GM12878 (cell line): ENCODE results near the gene ADAMTSL1. TPM values are rescaled to one million over a fixed set of nuclear protein-coding genes. Genes with fewer than 3 reads are reported as not detected.

Experiments
- ATAC-seq: fragments of 200-7000 bp; cut with Tn5 transposase; 3 replicates; pipeline ENCODE4 v1.9.1; 2020; ENCODE audit warnings: mild to moderate bottlenecking, moderate library complexity
- BruUV-seq: library from RNA; stranded (reverse); fragments of 400-500 nt; replicated peaks from 2 replicates; lab custom pipeline; 2021; lab: Mats Ljungman, UMichigan
- CTCF ChIA-PET: fragments of 300-600 bp; sonication (Branson Sonifier 250); formaldehyde crosslinking; extraction: SDS; loops from one replicate; lab custom pipeline; 2021; ENCODE audit warnings: inconsistent platforms; lab: Yijun Ruan, JAX
- POLR2A ChIA-PET: fragments of 350-600 bp; formaldehyde crosslinking; extraction: SDS; loops from one replicate; lab custom pipeline; 2021; ENCODE audit warnings: inconsistent platforms; lab: Charles Lee
- RAD21 ChIA-PET: fragments of 300-600 bp; sonication (Branson Sonifier 250); formaldehyde crosslinking; loops from one replicate; lab custom pipeline; 2023; ENCODE audit warnings: antibody characterized with exemption; ENCODE audit not compliant: unreplicated experiment; lab: Charles Lee
- SMC1A ChIA-PET: fragments of 300-600 bp; sonication (Branson Sonifier 250); formaldehyde crosslinking; loops from one replicate; lab custom pipeline; 2023; ENCODE audit not compliant: unreplicated experiment, uncharacterized antibody; lab: Charles Lee
- DNase-seq: peaks from one replicate; pipeline ENCODE4 v3.0.0-alpha.2; 2011; ENCODE audit warnings: low read depth, low spot score
- FAIRE-seq: peaks from 3 replicates; lab custom pipeline; 2011; peaks lifted over from hg19 to GRCh38; lab: Jason Lieb, UNC
- H2AFZ ChIP-seq: 2 replicates; pipeline ENCODE4 v1.6.0; 2011; ENCODE audit warnings: low read depth, low read length, control low read depth; ENCODE audit not compliant: control insufficient read depth
- H3K27ac ChIP-seq: 2 replicates; pipeline ENCODE4 v1.5.1; 2011; ENCODE audit warnings: control low read depth; ENCODE audit not compliant: control insufficient read depth, insufficient read depth
- H3K27me3 ChIP-seq, 2 experiments: replicated peaks in 1 of 2; 2 replicates each; pipeline versions ENCODE4 v1.6.0 to v1.6.1; 2011; ENCODE audit warnings: low read length in 1 of 2; ENCODE audit not compliant: control insufficient read depth in 2 of 2, insufficient read depth in 2 of 2
- H3K36me3 ChIP-seq, 2 experiments: 2 replicates each; pipeline ENCODE4 v1.5.1; 2011; ENCODE audit warnings: low read length in 1 of 2; ENCODE audit not compliant: control insufficient read depth in 2 of 2, insufficient read depth in 2 of 2
- H3K4me1 ChIP-seq: 2 replicates; pipeline ENCODE4 v1.6.1; 2011; ENCODE audit warnings: mild to moderate bottlenecking, low read length, moderate library complexity, mixed read lengths; ENCODE audit not compliant: control insufficient read depth, insufficient read depth
- H3K4me2 ChIP-seq: 2 replicates; pipeline ENCODE4 v1.6.0; 2011; ENCODE audit warnings: control low read depth; ENCODE audit not compliant: control insufficient read depth, insufficient read depth
- H3K4me3 ChIP-seq: fragments of 200-600 bp; sonication (generic); 2 replicates; pipeline ENCODE4 v1.5.1; 2016
- H3K79me2 ChIP-seq: 2 replicates; pipeline ENCODE4 v1.6.0; 2011; ENCODE audit warnings: low read length; ENCODE audit not compliant: control insufficient read depth, insufficient read depth
- H3K9ac ChIP-seq: 2 replicates; pipeline ENCODE4 v1.8.0; 2011; ENCODE audit warnings: low read length, control low read depth, mixed read lengths; ENCODE audit not compliant: control insufficient read depth, insufficient read depth
- H3K9me3 ChIP-seq: replicated peaks from 3 replicates; pipeline ENCODE4 v1.5.1; 2011; ENCODE audit warnings: mild to moderate bottlenecking, low read length; ENCODE audit not compliant: control insufficient read depth, insufficient read depth
- H4K20me1 ChIP-seq: 2 replicates; pipeline ENCODE4 v1.6.0; 2011; ENCODE audit not compliant: control insufficient read depth, insufficient read depth
- HDGF ChIP-seq: fragments of 450-650 bp; IDR thresholded peaks from 2 replicates; pipeline ENCODE4 v1.6.1; 2016; ENCODE audit warnings: antibody characterized with exemption
- IKZF1 ChIP-seq: fragments of 450-650 bp; conservative IDR thresholded peaks from 2 replicates; pipeline ENCODE4 v1.6.1; 2017; ENCODE audit warnings: antibody characterized with exemption, mild to moderate bottlenecking
- JUNB ChIP-seq: IDR thresholded peaks from 2 replicates; pipeline ENCODE4 v1.6.1; 2016; ENCODE audit warnings: antibody characterized with exemption, mild to moderate bottlenecking
- KAT2A ChIP-seq: conservative IDR thresholded peaks from 2 replicates; pipeline ENCODE4 v1.6.1; 2011; ENCODE audit warnings: low read depth, low read length; ENCODE audit not compliant: control insufficient read depth
- POU2F2 ChIP-seq: IDR thresholded peaks from 3 replicates; pipeline ENCODE4 v1.6.1; 2011; ENCODE audit warnings: low read depth, mild to moderate bottlenecking, low read length, borderline replicate concordance
- WRNIP1 ChIP-seq: IDR thresholded peaks from 2 replicates; pipeline ENCODE4 v1.6.1; 2011; ENCODE audit warnings: low read depth, low read length, improper control_type of control experiment, borderline replicate concordance
- WGBS: methylation state at CpG from one replicate; pipeline ENCODE4 v1.1.6; 2016; ENCODE audit warnings: low lambda C conversion rate; ENCODE audit not compliant: insufficient replicate concordance, insufficient coverage; ENCODE audit errors: missing lambda C conversion rate; 5-methylcytosine and 5-hydroxymethylcytosine counted together
- in situ Hi-C: fragments of 300-500 bp; cut with MboI; formaldehyde crosslinking; loops from 9 replicates; pipeline ENCODE4 v1.14.3; 2018; ENCODE audit warnings: mixed read lengths
- intact Hi-C: fragments of 100-400 bp; cut with micrococcal nuclease; formaldehyde crosslinking; loops from one replicate; pipeline ENCODE4 v1.14.2; 2022; ENCODE audit not compliant: unreplicated experiment
- polyA plus RNA-seq, 11 experiments: library from polyadenylated mRNA; depleted of rRNA in 4 of 11; unstranded in 6 of 11; stranded (reverse) in 5 of 11; fragments of >200 nt; fragmentation: Nextera tagmentation in 4 of 11; fragmentation: Illumina TruSeq in 1 of 11; extraction: Ambion mirVana in 4 of 11; extraction: Trizol in 1 of 11; gene quantifications; 1 replicate in 1 of 11; 2 replicates in 10 of 11; pipeline versions ENCODE4 v1.2.1 to v1.2.3, GENCODE V29; 2011 to 2016; ENCODE audit warnings: inconsistent platforms in 2 of 11, missing spikeins in 2 of 11, low read depth in 1 of 11
- total RNA-seq, 4 experiments: library from RNA; depleted of rRNA in 3 of 4; stranded (reverse); fragments of >200 nt in 3 of 4; fragmentation: Illumina TruSeq in 1 of 4; extraction: Trizol in 1 of 4; gene quantifications; 2 replicates each; pipeline versions ENCODE4 v1.2.1 to v1.2.3, GENCODE V29; 2013 to 2021
- TF ChIP-seq, protein P1 (sequence below): fragments of 450-650 bp; IDR thresholded peaks from 2 replicates; pipeline ENCODE4 v1.6.1; 2014; ENCODE audit warnings: mild to moderate bottlenecking
- TF ChIP-seq, protein P2 (sequence below): fragments of 450-650 bp; formaldehyde crosslinking; IDR thresholded peaks from 2 replicates; pipeline ENCODE4 v1.5.0; 2022; ENCODE audit warnings: mild to moderate bottlenecking, missing genetic modification characterization

Gene ADAMTSL1
- total and polyA plus RNA-seq, 10 of the 15 experiments (the other 5 are each of a cell fraction or from before 2014, with no cell fraction given), result 0.01 to 0.10 (median 0.07) TPM; not detected in 6

DNA sequence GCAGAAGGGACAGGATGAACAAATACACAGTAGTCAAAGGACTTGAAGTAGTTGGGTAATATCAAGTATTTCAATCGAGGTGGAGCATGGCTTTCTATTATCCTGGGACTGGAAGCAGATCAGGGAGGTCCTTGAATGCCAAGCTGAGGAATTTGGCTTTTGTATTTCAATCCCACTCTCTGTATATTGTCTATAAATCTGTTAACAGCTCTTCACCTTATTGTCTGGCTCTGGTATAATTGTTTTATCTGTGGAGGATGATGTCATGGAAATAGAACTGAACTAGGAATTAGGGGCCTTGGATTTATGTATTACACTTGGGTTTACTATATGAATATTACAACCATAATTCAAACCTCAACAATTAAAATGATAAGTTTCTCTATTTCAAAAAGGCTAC, 6.3 kb upstream of the ADAMTSL1 start:
- ChIA-PET POLR2A (no interaction called here), RAD21 (no interaction called here), SMC1A (no interaction called here), CTCF (no interaction called here)
- Histone ChIP-seq H3K79me2 (no peaks in the 10 kb centered on the region), H3K9me3 (no peaks in the 10 kb centered on the region), H3K4me3 (no peak overlapping the region), H3K36me3 (no peaks in the 10 kb centered on the region), H4K20me1 (no peaks in the 10 kb centered on the region), H2AFZ (no peak overlapping the region), H3K4me1 (no peaks in the 10 kb centered on the region), H3K9ac (no peak overlapping the region), H3K4me2 (no peak overlapping the region), H3K27ac (no peak overlapping the region), H3K27me3 (no peaks in the 10 kb centered on the region)
- TF ChIP-seq KAT2A, result no peak
- no peak for TF ChIP-seq JUNB
- no TSS peak for BruUV-seq
- in situ Hi-C loops, result no loop called here
- FAIRE-seq (no peak), ATAC-seq (no peak), DNase-seq (no peak)
- WGBS, result 6% methylated on average over 1 of the region's 1 CpG
- intact Hi-C loops, result no loop called here

DNA sequence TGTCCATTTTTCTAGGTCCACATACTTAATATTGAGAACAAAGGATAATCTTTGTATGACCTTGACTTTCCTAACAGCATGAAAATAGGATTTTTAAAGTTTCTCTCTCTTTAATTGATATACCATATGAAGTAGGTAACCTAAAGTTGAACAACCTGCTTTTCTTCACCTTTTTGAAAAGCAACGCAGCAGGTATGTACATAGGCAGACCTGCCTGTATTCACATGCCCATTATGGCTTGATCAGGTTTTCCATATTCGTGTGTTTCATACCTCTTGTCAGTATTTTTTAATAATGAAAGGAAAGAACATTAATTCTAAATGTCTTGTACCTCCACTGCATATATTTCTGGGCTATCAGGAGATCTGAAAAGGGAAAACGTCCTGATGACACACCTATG, 1.5 kb upstream of the ADAMTSL1 start:
- RAD21 ChIA-PET, result no interaction called here
- in situ Hi-C loops, result loop anchor here (10.0 kb wide), 1 partner anchor 58 kb away; no protein-coding TSS in a partner anchor
- CTCF ChIA-PET, result no interaction called here

More for the DNA sequence above, 1.5 kb upstream of the ADAMTSL1 start:
- H3K9me3 ChIP-seq, result no peaks in the 10 kb centered on the region
- H3K4me1 ChIP-seq, result no peaks in the 10 kb centered on the region
- 8% methylated on average over 3 of the region's 3 CpGs for WGBS
- no peaks in the 10 kb centered on the region for H3K36me3 ChIP-seq
- ChIA-PET SMC1A (no interaction called here), POLR2A (no interaction called here)
- ATAC-seq, result no peak
- no peak overlapping the region for H3K27ac ChIP-seq
- no peak for FAIRE-seq
- no peaks in the 10 kb centered on the region for H4K20me1 ChIP-seq
- no peaks in the 10 kb centered on the region for H3K27me3 ChIP-seq
- DNase-seq, result no peak
- no peak overlapping the region for H3K9ac ChIP-seq
- intact Hi-C loops, result no loop called here
- H2AFZ ChIP-seq, result no peak overlapping the region
- H3K4me2 ChIP-seq, result no peak overlapping the region
- H3K79me2 ChIP-seq, result no peaks in the 10 kb centered on the region
- BruUV-seq, result no TSS peak
- TF ChIP-seq POU2F2, result no peak
- TF ChIP-seq IKZF1, result no peak
- TF ChIP-seq, protein P1, sequence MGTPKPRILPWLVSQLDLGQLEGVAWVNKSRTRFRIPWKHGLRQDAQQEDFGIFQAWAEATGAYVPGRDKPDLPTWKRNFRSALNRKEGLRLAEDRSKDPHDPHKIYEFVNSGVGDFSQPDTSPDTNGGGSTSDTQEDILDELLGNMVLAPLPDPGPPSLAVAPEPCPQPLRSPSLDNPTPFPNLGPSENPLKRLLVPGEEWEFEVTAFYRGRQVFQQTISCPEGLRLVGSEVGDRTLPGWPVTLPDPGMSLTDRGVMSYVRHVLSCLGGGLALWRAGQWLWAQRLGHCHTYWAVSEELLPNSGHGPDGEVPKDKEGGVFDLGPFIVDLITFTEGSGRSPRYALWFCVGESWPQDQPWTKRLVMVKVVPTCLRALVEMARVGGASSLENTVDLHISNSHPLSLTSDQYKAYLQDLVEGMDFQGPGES, result no peak
- TF ChIP-seq, protein P2, sequence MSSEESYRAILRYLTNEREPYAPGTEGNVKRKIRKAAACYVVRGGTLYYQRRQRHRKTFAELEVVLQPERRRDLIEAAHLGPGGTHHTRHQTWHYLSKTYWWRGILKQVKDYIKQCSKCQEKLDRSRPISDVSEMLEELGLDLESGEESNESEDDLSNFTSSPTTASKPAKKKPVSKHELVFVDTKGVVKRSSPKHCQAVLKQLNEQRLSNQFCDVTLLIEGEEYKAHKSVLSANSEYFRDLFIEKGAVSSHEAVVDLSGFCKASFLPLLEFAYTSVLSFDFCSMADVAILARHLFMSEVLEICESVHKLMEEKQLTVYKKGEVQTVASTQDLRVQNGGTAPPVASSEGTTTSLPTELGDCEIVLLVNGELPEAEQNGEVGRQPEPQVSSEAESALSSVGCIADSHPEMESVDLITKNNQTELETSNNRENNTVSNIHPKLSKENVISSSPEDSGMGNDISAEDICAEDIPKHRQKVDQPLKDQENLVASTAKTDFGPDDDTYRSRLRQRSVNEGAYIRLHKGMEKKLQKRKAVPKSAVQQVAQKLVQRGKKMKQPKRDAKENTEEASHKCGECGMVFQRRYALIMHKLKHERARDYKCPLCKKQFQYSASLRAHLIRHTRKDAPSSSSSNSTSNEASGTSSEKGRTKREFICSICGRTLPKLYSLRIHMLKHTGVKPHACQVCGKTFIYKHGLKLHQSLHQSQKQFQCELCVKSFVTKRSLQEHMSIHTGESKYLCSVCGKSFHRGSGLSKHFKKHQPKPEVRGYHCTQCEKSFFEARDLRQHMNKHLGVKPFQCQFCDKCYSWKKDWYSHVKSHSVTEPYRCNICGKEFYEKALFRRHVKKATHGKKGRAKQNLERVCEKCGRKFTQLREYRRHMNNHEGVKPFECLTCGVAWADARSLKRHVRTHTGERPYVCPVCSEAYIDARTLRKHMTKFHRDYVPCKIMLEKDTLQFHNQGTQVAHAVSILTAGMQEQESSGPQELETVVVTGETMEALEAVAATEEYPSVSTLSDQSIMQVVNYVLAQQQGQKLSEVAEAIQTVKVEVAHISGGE (CRISPR knock-in tag), result no peak
- TF ChIP-seq WRNIP1, result no peak
- TF ChIP-seq HDGF, result no peak
- no peak overlapping the region for H3K4me3 ChIP-seq
